NT2/D1 (cell line): ENCODE measurements around the gene CDON.
"Not testable (repeated sequence)": the region's sequence is repeated elsewhere in the genome, so short reads cannot be mapped to it uniquely, and the experiment has no call there.

Experiments used
- DNase-seq: peaks from one replicate; pipeline ENCODE4 v3.0.0-alpha.2; 2011; ENCODE audit warnings: low read depth, low spot score
- H3K27me3 ChIP-seq: 2 replicates; pipeline ENCODE4 v1.6.0; 2011; ENCODE audit warnings: mild to moderate bottlenecking; ENCODE audit not compliant: insufficient read length, insufficient read depth
- H3K36me3 ChIP-seq: 2 replicates; pipeline ENCODE4 v1.6.1; 2011; ENCODE audit warnings: mild to moderate bottlenecking, low read length, mixed read lengths; ENCODE audit not compliant: insufficient read depth, insufficient read length
- H3K4me1 ChIP-seq: 2 replicates; pipeline ENCODE4 v1.5.1; 2011; ENCODE audit not compliant: insufficient read depth, insufficient read length
- H3K4me3 ChIP-seq: 2 replicates; pipeline ENCODE4 v1.5.1; 2011; ENCODE audit warnings: low read depth; ENCODE audit not compliant: insufficient read length
- H3K9ac ChIP-seq: 2 replicates; pipeline ENCODE4 v1.6.0; 2011; ENCODE audit warnings: low read depth; ENCODE audit not compliant: insufficient read length
- H3K9me3 ChIP-seq: 2 replicates; pipeline ENCODE4 v1.5.1; 2011; ENCODE audit warnings: mild to moderate bottlenecking, low read length; ENCODE audit not compliant: insufficient read depth
- SUZ12 ChIP-seq: IDR thresholded peaks from 2 replicates; pipeline ENCODE4 v1.6.1; 2011; ENCODE audit not compliant: insufficient read length, insufficient read depth; ENCODE audit errors: extremely low read depth
- YY1 ChIP-seq: IDR thresholded peaks from 2 replicates; pipeline ENCODE4 v1.6.1; 2011; ENCODE audit not compliant: insufficient read length, insufficient read depth
- ZNF274 ChIP-seq: IDR thresholded peaks from 2 replicates; pipeline ENCODE4 v1.6.1; 2011; ENCODE audit warnings: mild to moderate bottlenecking, low read depth, low read length

Gene CDON

GRCh38 chr11:125987066-125987641 lies 75.5 kb downstream of the CDON start:
- no peak overlapping the region for H3K4me3 ChIP-seq
- no peak overlapping the region for H3K9ac ChIP-seq
- TF ChIP-seq ZNF274 = no peak
- no peak for TF ChIP-seq YY1
- TF ChIP-seq SUZ12 = no peak
- H3K36me3 ChIP-seq = peaks cover 10% of the 10 kb centered on the region
- DNase-seq = no peak
- no peaks in the 10 kb centered on the region for H3K4me1 ChIP-seq
- no peaks in the 10 kb centered on the region for H3K27me3 ChIP-seq
- H3K9me3 ChIP-seq = no peaks in the 10 kb centered on the region

- not testable (repeated sequence) for H3K9ac ChIP-seq, DNase-seq, H3K9me3 ChIP-seq, H3K36me3 ChIP-seq, H3K4me1 ChIP-seq, H3K27me3 ChIP-seq, H3K4me3 ChIP-seq
Measured at GRCh38 chr11:125985956-125986355, 76.7 kb downstream of the CDON start.

GRCh38 chr11:125982348-125982730 lies 80.3 kb downstream of the CDON start:
- no peaks in the 10 kb centered on the region for H3K27me3 ChIP-seq
- no peak for DNase-seq
- peaks cover 2% of the 10 kb centered on the region for H3K4me1 ChIP-seq
- no peaks in the 10 kb centered on the region for H3K9me3 ChIP-seq
- H3K36me3 ChIP-seq = peaks cover 10% of the 10 kb centered on the region
- no peak overlapping the region for H3K4me3 ChIP-seq
- TF ChIP-seq ZNF274 = no peak
- no peak for TF ChIP-seq SUZ12
- no peak for TF ChIP-seq YY1
- no peak overlapping the region for H3K9ac ChIP-seq

- TF ChIP-seq SUZ12 (no peak), ZNF274 (no peak), YY1 (no peak)
Measured at GRCh38 chr11:125980436-125980835, 82.2 kb downstream of the CDON start.

GRCh38 chr11:125979511-125979910 lies 83.2 kb downstream of the CDON start:
- no peak overlapping the region for H3K9ac ChIP-seq
- peaks cover 10% of the 10 kb centered on the region for H3K36me3 ChIP-seq
- no peak overlapping the region for H3K4me3 ChIP-seq
- no peaks in the 10 kb centered on the region for H3K9me3 ChIP-seq
- DNase-seq = no peak
- peaks cover 2% of the 10 kb centered on the region for H3K4me1 ChIP-seq
- TF ChIP-seq YY1 = no peak
- no peak for TF ChIP-seq SUZ12
- no peak for TF ChIP-seq ZNF274
- no peaks in the 10 kb centered on the region for H3K27me3 ChIP-seq

More at GRCh38 chr11:125980436-125980835, 82.2 kb downstream of the CDON start:
- Histone ChIP-seq H3K4me1 (peaks cover 2% of the 10 kb centered on the region), H3K9me3 (no peaks in the 10 kb centered on the region), H3K4me3 (no peak overlapping the region), H3K9ac (no peak overlapping the region), H3K36me3 (peaks cover 10% of the 10 kb centered on the region), H3K27me3 (no peaks in the 10 kb centered on the region)
- no peak for DNase-seq

- no peak for DNase-seq
- Histone ChIP-seq H3K36me3 (peaks cover 10% of the 10 kb centered on the region), H3K4me1 (peaks cover 2% of the 10 kb centered on the region), H3K9ac (no peak overlapping the region), H3K27me3 (no peaks in the 10 kb centered on the region), H3K4me3 (no peak overlapping the region), H3K9me3 (no peaks in the 10 kb centered on the region)
- TF ChIP-seq ZNF274 = no peak
- no peak for TF ChIP-seq SUZ12
- no peak for TF ChIP-seq YY1
Measured at GRCh38 chr11:125978778-125979407, 83.8 kb downstream of the CDON start.

- H3K4me3 ChIP-seq = no peak overlapping the region
- H3K9ac ChIP-seq = no peak overlapping the region
- peaks cover 8% of the 10 kb centered on the region for H3K36me3 ChIP-seq
- TF ChIP-seq YY1 = no peak
- TF ChIP-seq SUZ12 = no peak
- no peak for TF ChIP-seq ZNF274
- H3K27me3 ChIP-seq = no peaks in the 10 kb centered on the region
- H3K4me1 ChIP-seq = peaks cover 2% of the 10 kb centered on the region
- no peaks in the 10 kb centered on the region for H3K9me3 ChIP-seq
- DNase-seq = no peak
Measured at GRCh38 chr11:125978181-125978716, 84.4 kb downstream of the CDON start.

GRCh38 chr11:125977333-125977732 lies 85.3 kb downstream of the CDON start:
- Histone ChIP-seq H3K9ac (no peak overlapping the region), H3K27me3 (no peaks in the 10 kb centered on the region), H3K4me1 (peaks cover 2% of the 10 kb centered on the region), H3K9me3 (no peaks in the 10 kb centered on the region), H3K4me3 (no peak overlapping the region), H3K36me3 (peaks cover 3% of the 10 kb centered on the region)
- TF ChIP-seq SUZ12 (no peak), ZNF274 (no peak), YY1 (no peak)
- DNase-seq = no peak
